HG03039 (cell line): ENCODE measurements around the gene TEX264.

ENCODE experiments used
- ATAC-seq: cut with Tn5 transposase; IDR thresholded peaks from one replicate; pipeline ENCODE4 v1.9.1; 2021; ENCODE audit warnings: mild to moderate bottlenecking, moderate library complexity; ENCODE audit not compliant: unreplicated experiment

The TEX264 gene

GRCh38 chr3:51673802-51674654, 3.0 kb downstream of the TEX264 start:
- ATAC-seq, result no peak

GRCh38 chr3:51675201-51675611, 4.2 kb downstream of the TEX264 start:
- ATAC-seq, result no peak

GRCh38 chr3:51676102-51676640, 5.1 kb downstream of the TEX264 start:
- ATAC-seq, result no peak

- no peak for ATAC-seq
Observed at GRCh38 chr3:51677358-51677757, 6.3 kb downstream of the TEX264 start.

GRCh38 chr3:51678186-51678585, 7.1 kb downstream of the TEX264 start:
- no peak for ATAC-seq

GRCh38 chr3:51678641-51679040, 7.6 kb downstream of the TEX264 start:
- no peak for ATAC-seq

- ATAC-seq, result no peak
Observed at GRCh38 chr3:51679318-51679717, 8.3 kb downstream of the TEX264 start.

GRCh38 chr3:51679777-51680176, 8.7 kb downstream of the TEX264 start:
- no peak for ATAC-seq

- no peak for ATAC-seq
Observed at GRCh38 chr3:51680196-51680595, 9.1 kb downstream of the TEX264 start.

- no peak for ATAC-seq
Observed at GRCh38 chr3:51680663-51681230, 9.7 kb downstream of the TEX264 start.

GRCh38 chr3:51681453-51681852, 10.4 kb downstream of the TEX264 start:
- no peak for ATAC-seq

GRCh38 chr3:51682079-51682478, 11.0 kb downstream of the TEX264 start:
- ATAC-seq, result peak; percentile 50

- ATAC-seq, result no peak
Observed at GRCh38 chr3:51682526-51682925, 11.5 kb downstream of the TEX264 start.

- ATAC-seq, result no peak
Observed at GRCh38 chr3:51683566-51683965, 12.5 kb downstream of the TEX264 start.

- ATAC-seq, result no peak
Observed at GRCh38 chr3:51684971-51685751, 14.1 kb downstream of the TEX264 start.

GRCh38 chr3:51686056-51686455, 15.0 kb downstream of the TEX264 start:
- no peak for ATAC-seq

GRCh38 chr3:51686512-51687215, 15.6 kb downstream of the TEX264 start:
- ATAC-seq, result peak; percentile 36

- ATAC-seq, result no peak
Observed at GRCh38 chr3:51687431-51688205, 16.6 kb downstream of the TEX264 start.

- no peak for ATAC-seq
Observed at GRCh38 chr3:51688206-51688600, 17.2 kb downstream of the TEX264 start.

GRCh38 chr3:51691021-51691420, 20.0 kb downstream of the TEX264 start:
- ATAC-seq, result no peak
